SK-N-SH (cell line): ENCODE data around the gene FAM20C. TPM values are rescaled to one million over a fixed set of nuclear protein-coding genes. Genes with fewer than 3 reads are reported as not detected.

ENCODE experiments used
- CTCF ChIA-PET: fragments of 300-600, 350-600 bp; formaldehyde crosslinking; extraction: SDS; loops from one replicate; lab custom pipeline; 2021; lab: Yijun Ruan, JAX
- POLR2A ChIA-PET: fragments of 350-600 bp; sonication (Branson Sonifier 250); formaldehyde crosslinking; extraction: SDS; loops from one replicate; lab custom pipeline; 2020; ENCODE audit warnings: antibody characterized with exemption, inconsistent platforms; lab: Yijun Ruan, JAX
- DNase-seq: peaks from one replicate; pipeline ENCODE4 v3.0.0; 2012
- H2AFZ ChIP-seq: fragments of 200-600 bp; sonication (generic); 2 replicates; pipeline ENCODE4 v1.8.1; 2016; ENCODE audit warnings: antibody characterized with exemption, mild to moderate bottlenecking, low read depth
- H3F3A ChIP-seq: fragments of 200-600 bp; sonication (generic); replicated peaks from 2 replicates; pipeline ENCODE3; 2016; ENCODE audit warnings: antibody characterized with exemption, mild to moderate bottlenecking; ENCODE audit not compliant: insufficient read depth
- H3K27ac ChIP-seq, 2 experiments: fragments of 200-500 bp in 1 of 2; fragments of 200-600 bp in 1 of 2; sonication (Bioruptor generic) in 1 of 2; sonication (generic), shearing (Covaris generic) in 1 of 2; 2 replicates each; pipeline versions ENCODE4 v1.5.1 to v1.6.1; 2014 to 2016; ENCODE audit warnings: low read depth in 2 of 2, inconsistent platforms in 1 of 2, low read length in 1 of 2, mild to moderate bottlenecking in 1 of 2, mixed read lengths in 1 of 2
- H3K27me3 ChIP-seq: fragments of 200-600 bp; sonication (generic), shearing (Covaris generic); 2 replicates; pipeline ENCODE4 v1.6.1; 2016; ENCODE audit warnings: mixed run types; ENCODE audit not compliant: insufficient read depth
- H3K36me3 ChIP-seq, 2 experiments: fragments of 200-500 bp in 1 of 2; fragments of 200-600 bp in 1 of 2; sonication (Bioruptor generic) in 1 of 2; sonication (generic) in 1 of 2; replicated peaks in 1 of 2; 2 replicates each; pipeline versions ENCODE3 to v1.5.1; 2014 to 2016; ENCODE audit warnings: low read length in 1 of 2, mild to moderate bottlenecking in 1 of 2; ENCODE audit not compliant: insufficient read depth in 2 of 2, control insufficient read depth in 1 of 2
- H3K4me1 ChIP-seq, 2 experiments: fragments of 200-500 bp in 1 of 2; fragments of 200-600 bp in 1 of 2; sonication (Bioruptor generic) in 1 of 2; sonication (generic), shearing (Covaris generic) in 1 of 2; 2 replicates each; pipeline versions ENCODE4 v1.5.1 to v1.6.1; 2014 to 2016; ENCODE audit warnings: low read depth in 1 of 2, low read length in 1 of 2, mixed run types in 1 of 2; ENCODE audit not compliant: insufficient read depth in 2 of 2, control insufficient read depth in 1 of 2
- H3K4me2 ChIP-seq: fragments of 200-600 bp; sonication (generic), shearing (Covaris generic); 2 replicates; pipeline ENCODE4 v1.6.1; 2017; ENCODE audit warnings: mixed run types
- H3K4me3 ChIP-seq, 2 experiments: fragments of 200-500 bp in 1 of 2; fragments of 200-600 bp in 1 of 2; sonication (Bioruptor generic) in 1 of 2; sonication (generic), shearing (Covaris generic) in 1 of 2; 2 replicates each; pipeline versions ENCODE4 v1.5.1 to v1.8.1; 2014 to 2016; ENCODE audit warnings: low read depth in 2 of 2, inconsistent platforms in 1 of 2, low read length in 1 of 2, mild to moderate bottlenecking in 1 of 2, mixed read lengths in 1 of 2, moderate library complexity in 1 of 2
- H3K79me2 ChIP-seq: fragments of 200-600 bp; sonication (generic); 2 replicates; pipeline ENCODE4 v1.8.1; 2017; ENCODE audit warnings: mild to moderate bottlenecking; ENCODE audit not compliant: insufficient read depth
- H3K9ac ChIP-seq: fragments of 200-600 bp; sonication (generic); 2 replicates; pipeline ENCODE4 v1.6.1; 2017; ENCODE audit warnings: mixed run types
- H3K9me2 ChIP-seq: fragments of 200-600 bp; sonication (generic); 2 replicates; pipeline ENCODE4 v1.6.1; 2017; ENCODE audit warnings: mixed run types
- H3K9me3 ChIP-seq: fragments of 200-600 bp; sonication (generic); 2 replicates; pipeline ENCODE4 v1.6.1; 2017; ENCODE audit warnings: mixed run types, mild to moderate bottlenecking, moderate library complexity
- H4K20me1 ChIP-seq: fragments of 200-600 bp; sonication (generic); 2 replicates; pipeline ENCODE4 v1.6.1; 2017; ENCODE audit warnings: mild to moderate bottlenecking, mixed run types; ENCODE audit not compliant: insufficient read depth
- EP300 ChIP-seq, 2 experiments: IDR thresholded peaks; 2 replicates each; pipeline versions ENCODE4 v1.4.0 to v1.6.1; 2012; ENCODE audit warnings: borderline replicate concordance in 1 of 2, low read depth in 1 of 2, low read length in 1 of 2
- EZH2phosphoT487 ChIP-seq: fragments of 200-600 bp; sonication (generic); IDR thresholded peaks from 2 replicates; pipeline ENCODE4 v1.6.1; 2017; ENCODE audit warnings: low read depth, mixed run types, mild to moderate bottlenecking, antibody characterized with exemption, moderate library complexity, borderline replicate concordance
- FOSL2 ChIP-seq: IDR thresholded peaks from 2 replicates; pipeline ENCODE4 v1.4.0; 2012; ENCODE audit warnings: low read depth, mild to moderate bottlenecking, moderate library complexity, borderline replicate concordance
- FOXJ3 ChIP-seq: sonication (generic); formaldehyde crosslinking; IDR thresholded peaks from 2 replicates; pipeline ENCODE4 v1.5.1; 2020; ENCODE audit warnings: mild to moderate bottlenecking, missing genetic modification reagents
- GABPA ChIP-seq: IDR thresholded peaks from 2 replicates; pipeline ENCODE4 v1.4.0; 2012; ENCODE audit warnings: low read depth, mild to moderate bottlenecking
- MAX ChIP-seq: IDR thresholded peaks from 2 replicates; pipeline ENCODE4 v1.4.0; 2012; ENCODE audit warnings: low read depth
- MEF2A ChIP-seq: IDR thresholded peaks from 2 replicates; pipeline ENCODE4 v1.4.0; 2012; ENCODE audit warnings: low read depth, borderline replicate concordance
- NFIC ChIP-seq: IDR thresholded peaks from 2 replicates; pipeline ENCODE4 v1.4.0; 2012; ENCODE audit warnings: borderline replicate concordance
- POLR2AphosphoS5 ChIP-seq: IDR thresholded peaks from 2 replicates; pipeline ENCODE4 v1.6.1; 2012; ENCODE audit warnings: low read depth, low read length
- RAD21 ChIP-seq: IDR thresholded peaks from 2 replicates; pipeline ENCODE4 v1.6.1; 2012; ENCODE audit warnings: mild to moderate bottlenecking, low read length
- RCOR1 ChIP-seq: fragments of 150-350 bp; IDR thresholded peaks from 2 replicates; pipeline ENCODE4 v1.6.1; 2017; ENCODE audit warnings: antibody characterized with exemption, low read length
- TAF1 ChIP-seq: IDR thresholded peaks from 2 replicates; pipeline ENCODE4 v1.6.1; 2012; ENCODE audit warnings: low read depth, mild to moderate bottlenecking, low read length, moderate library complexity, borderline replicate concordance
- TCF12 ChIP-seq: IDR thresholded peaks from 2 replicates; pipeline ENCODE4 v1.4.0; 2012
- TEAD4 ChIP-seq: IDR thresholded peaks from 2 replicates; pipeline ENCODE4 v1.4.0; 2012; ENCODE audit warnings: mild to moderate bottlenecking, borderline replicate concordance; ENCODE audit not compliant: insufficient read depth
- USF2 ChIP-seq: fragments of 150-350 bp; IDR thresholded peaks from 2 replicates; pipeline ENCODE4 v1.6.1; 2017; ENCODE audit warnings: antibody characterized with exemption, low read length, low read depth, borderline replicate concordance
- ZBTB33 ChIP-seq: IDR thresholded peaks from 2 replicates; pipeline ENCODE4 v1.4.0; 2012; ENCODE audit warnings: low read depth, borderline replicate concordance
- WGBS: methylation state at CpG from one replicate; pipeline ENCODE4 v1.1.6; 2017; ENCODE audit warnings: low lambda C conversion rate; 5-methylcytosine and 5-hydroxymethylcytosine counted together
- polyA plus RNA-seq, 3 experiments: library from polyadenylated mRNA; depleted of rRNA; stranded (reverse); fragments of >200 nt; gene quantifications; 2 replicates each; pipeline ENCODE4 v1.2.3, GENCODE V29; 2012
- TF ChIP-seq, protein P1 (sequence below): IDR thresholded peaks from 2 replicates; pipeline ENCODE4; 2012

The FAM20C gene
- polyA plus RNA-seq, 1 of the 3 experiments (the other 2 are of a cell fraction), result 12.7 TPM

GRCh38 chr7:292226-292625 is 99.9 kb downstream of the FAM20C start:
- H3K9ac ChIP-seq, result no peak overlapping the region
- peaks cover 85% of the 10 kb centered on the region for H3K27me3 ChIP-seq
- no peaks in the 10 kb centered on the region for H3K79me2 ChIP-seq
- no peak overlapping the region for H3K4me3 ChIP-seq
- no peaks in the 10 kb centered on the region for H3K36me3 ChIP-seq
- no peak for DNase-seq
- no peak overlapping the region for H3K27ac ChIP-seq
- no peak overlapping the region for H2AFZ ChIP-seq
- H3K4me1 ChIP-seq, result no peaks in the 10 kb centered on the region
- ChIA-PET CTCF (no interaction called here), POLR2A (no interaction called here)
- H4K20me1 ChIP-seq, result peaks cover 3% of the 10 kb centered on the region; the same call in 1 of the 2 replicates
- no peaks in the 10 kb centered on the region for H3F3A ChIP-seq
- H3K9me2 ChIP-seq, result no peaks in the 10 kb centered on the region
- H3K4me2 ChIP-seq, result no peak overlapping the region
- WGBS, result 16% methylated on average over 7 of the region's 7 CpGs
- no peak for TF ChIP-seq RCOR1
- TF ChIP-seq TAF1, result no peak
- H3K9me3 ChIP-seq, result no peaks in the 10 kb centered on the region

GRCh38 chr7:292826-293225 is 100.5 kb downstream of the FAM20C start:
- H3K9me3 ChIP-seq, result no peaks in the 10 kb centered on the region
- H3F3A ChIP-seq, result no peaks in the 10 kb centered on the region
- DNase-seq, result no peak
- no peaks in the 10 kb centered on the region for H3K79me2 ChIP-seq
- TF ChIP-seq TEAD4, result no peak
- TF ChIP-seq POLR2AphosphoS5, result no peak
- TF ChIP-seq GABPA, result no peak
- TF ChIP-seq TAF1, result no peak
- no peak for TF ChIP-seq ZBTB33
- TF ChIP-seq EZH2phosphoT487, result no peak
- no peak for TF ChIP-seq NFIC
- TF ChIP-seq, protein P1, sequence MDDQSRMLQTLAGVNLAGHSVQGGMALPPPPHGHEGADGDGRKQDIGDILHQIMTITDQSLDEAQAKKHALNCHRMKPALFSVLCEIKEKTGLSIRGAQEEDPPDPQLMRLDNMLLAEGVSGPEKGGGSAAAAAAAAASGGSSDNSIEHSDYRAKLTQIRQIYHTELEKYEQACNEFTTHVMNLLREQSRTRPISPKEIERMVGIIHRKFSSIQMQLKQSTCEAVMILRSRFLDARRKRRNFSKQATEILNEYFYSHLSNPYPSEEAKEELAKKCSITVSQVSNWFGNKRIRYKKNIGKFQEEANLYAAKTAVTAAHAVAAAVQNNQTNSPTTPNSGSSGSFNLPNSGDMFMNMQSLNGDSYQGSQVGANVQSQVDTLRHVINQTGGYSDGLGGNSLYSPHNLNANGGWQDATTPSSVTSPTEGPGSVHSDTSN, result no peak
- TF ChIP-seq EP300 (IDR thresholded peaks at IDR 0.05; ENCODE audit: borderline replicate concordance in 1 of 2, low read depth in 1 of 2, low read length in 1 of 2), result no peak
- TF ChIP-seq MEF2A, result no peak
- TF ChIP-seq FOXJ3 (CRISPR knock-in tag), result no peak
- no peak for TF ChIP-seq RAD21
- TF ChIP-seq TCF12, result no peak
- TF ChIP-seq USF2, result no peak
- no peak for TF ChIP-seq FOSL2
- no peak for TF ChIP-seq MAX
- no peak overlapping the region for H3K4me2 ChIP-seq
- peaks cover 85% of the 10 kb centered on the region for H3K27me3 ChIP-seq
- H3K27ac ChIP-seq, result no peak overlapping the region
- H3K9ac ChIP-seq, result no peak overlapping the region
- peaks cover 3% of the 10 kb centered on the region; the same call in 1 of the 2 replicates for H4K20me1 ChIP-seq
- no peaks in the 10 kb centered on the region for H3K9me2 ChIP-seq
- ChIA-PET POLR2A (no interaction called here), CTCF (no interaction called here)
- H2AFZ ChIP-seq, result no peak overlapping the region
- H3K4me1 ChIP-seq, result no peaks in the 10 kb centered on the region
- WGBS, result 42% methylated on average over 15 of the region's 15 CpGs
- H3K36me3 ChIP-seq, result no peaks in the 10 kb centered on the region
- H3K4me3 ChIP-seq, result no peak overlapping the region
